ENCODE measurements around the gene PDGFB. TPM values are rescaled to one million over a fixed set of nuclear protein-coding genes. Genes with fewer than 3 reads are reported as not detected.

The PDGFB gene
- total RNA-seq, 1 experiment from 2014 or later = 2.9 TPM

GRCh38 chr22:39229688-39230260 lies 15.0 kb downstream of the PDGFB start:
- H3K27me3 ChIP-seq (ENCODE audit: low read length) = no peaks in the 10 kb centered on the region
- no peaks in the 10 kb centered on the region for H3K9me3 ChIP-seq (ENCODE audit: low read length)
- H3K4me3 ChIP-seq (ENCODE audit: low read length) = no peak overlapping the region
- H3K36me3 ChIP-seq (ENCODE audit: insufficient read depth, low read length) = no peaks in the 10 kb centered on the region
- H4K20me1 ChIP-seq (ENCODE audit: insufficient read depth, low read depth, low read length) = no peaks in the 10 kb centered on the region
- H3K4me2 ChIP-seq (ENCODE audit: low read depth, low read length, poor library complexity, severe bottlenecking) = no peak overlapping the region
- no peak overlapping the region for H2AFZ ChIP-seq (ENCODE audit: low read length)
- H3K9me2 ChIP-seq (replicated peaks; ENCODE audit: insufficient read depth, low read length) = no peaks in the 10 kb centered on the region
- DNase-seq = no peak
- no peak overlapping the region for H3K27ac ChIP-seq (ENCODE audit: low read length)
- H3K79me2 ChIP-seq (ENCODE audit: low read length) = no peaks in the 10 kb centered on the region
- H3K9ac ChIP-seq (ENCODE audit: low read length) = no peak overlapping the region
- no peaks in the 10 kb centered on the region for H3K4me1 ChIP-seq (ENCODE audit: low read length)

GRCh38 chr22:39229075-39229474 lies 15.7 kb downstream of the PDGFB start:
- no peaks in the 10 kb centered on the region for H3K27me3 ChIP-seq (ENCODE audit: low read length)
- no peaks in the 10 kb centered on the region for H3K36me3 ChIP-seq (ENCODE audit: insufficient read depth, low read length)
- H3K79me2 ChIP-seq (ENCODE audit: low read length) = no peaks in the 10 kb centered on the region
- DNase-seq = no peak
- no peaks in the 10 kb centered on the region for H3K9me3 ChIP-seq (ENCODE audit: low read length)
- H3K27ac ChIP-seq (ENCODE audit: low read length) = no peak overlapping the region
- no peaks in the 10 kb centered on the region for H3K9me2 ChIP-seq (replicated peaks; ENCODE audit: insufficient read depth, low read length)
- no peak overlapping the region for H3K4me3 ChIP-seq (ENCODE audit: low read length)
- no peaks in the 10 kb centered on the region for H3K4me1 ChIP-seq (ENCODE audit: low read length)
- H4K20me1 ChIP-seq (ENCODE audit: insufficient read depth, low read depth, low read length) = no peaks in the 10 kb centered on the region
- H3K4me2 ChIP-seq (ENCODE audit: low read depth, low read length, poor library complexity, severe bottlenecking) = no peak overlapping the region
- no peak overlapping the region for H3K9ac ChIP-seq (ENCODE audit: low read length)
- H2AFZ ChIP-seq (ENCODE audit: low read length) = no peak overlapping the region

GRCh38 chr22:39227542-39228272 lies 17.1 kb downstream of the PDGFB start:
- Histone ChIP-seq H3K36me3 (ENCODE audit: insufficient read depth, low read length) (no peaks in the 10 kb centered on the region), H3K9ac (ENCODE audit: low read length) (no peak overlapping the region), H3K27me3 (ENCODE audit: low read length) (no peaks in the 10 kb centered on the region), H2AFZ (ENCODE audit: low read length) (no peak overlapping the region), H3K9me2 (replicated peaks; ENCODE audit: insufficient read depth, low read length) (no peaks in the 10 kb centered on the region), H3K9me3 (ENCODE audit: low read length) (no peaks in the 10 kb centered on the region), H3K79me2 (ENCODE audit: low read length) (no peaks in the 10 kb centered on the region), H4K20me1 (ENCODE audit: insufficient read depth, low read depth, low read length) (no peaks in the 10 kb centered on the region), H3K4me2 (ENCODE audit: low read depth, low read length, poor library complexity, severe bottlenecking) (no peak overlapping the region), H3K4me1 (ENCODE audit: low read length) (no peaks in the 10 kb centered on the region), H3K27ac (ENCODE audit: low read length) (no peak overlapping the region), H3K4me3 (ENCODE audit: low read length) (no peak overlapping the region)
- no peak for DNase-seq

- DNase-seq = no peak
- H3K79me2 ChIP-seq (ENCODE audit: low read length) = no peaks in the 10 kb centered on the region
- H3K4me2 ChIP-seq (ENCODE audit: low read depth, low read length, poor library complexity, severe bottlenecking) = no peak overlapping the region
- H3K27ac ChIP-seq (ENCODE audit: low read length) = no peak overlapping the region
- H3K36me3 ChIP-seq (ENCODE audit: insufficient read depth, low read length) = no peaks in the 10 kb centered on the region
- H3K9me3 ChIP-seq (ENCODE audit: low read length) = no peaks in the 10 kb centered on the region
- no peaks in the 10 kb centered on the region for H3K9me2 ChIP-seq (replicated peaks; ENCODE audit: insufficient read depth, low read length)
- H3K27me3 ChIP-seq (ENCODE audit: low read length) = no peaks in the 10 kb centered on the region
- no peaks in the 10 kb centered on the region for H3K4me1 ChIP-seq (ENCODE audit: low read length)
- H3K4me3 ChIP-seq (ENCODE audit: low read length) = no peak overlapping the region
- H2AFZ ChIP-seq (ENCODE audit: low read length) = no peak overlapping the region
- no peaks in the 10 kb centered on the region for H4K20me1 ChIP-seq (ENCODE audit: insufficient read depth, low read depth, low read length)
- H3K9ac ChIP-seq (ENCODE audit: low read length) = no peak overlapping the region
Observed at GRCh38 chr22:39226353-39226752, 18.4 kb downstream of the PDGFB start.

GRCh38 chr22:39225591-39225990 lies 19.2 kb downstream of the PDGFB start:
- Histone ChIP-seq H3K27ac (ENCODE audit: low read length) (no peak overlapping the region), H2AFZ (ENCODE audit: low read length) (no peak overlapping the region), H3K4me3 (ENCODE audit: low read length) (no peak overlapping the region), H3K79me2 (ENCODE audit: low read length) (no peaks in the 10 kb centered on the region), H3K9me2 (replicated peaks; ENCODE audit: insufficient read depth, low read length) (no peaks in the 10 kb centered on the region), H3K27me3 (ENCODE audit: low read length) (no peaks in the 10 kb centered on the region), H3K4me2 (ENCODE audit: low read depth, low read length, poor library complexity, severe bottlenecking) (no peak overlapping the region), H3K9ac (ENCODE audit: low read length) (no peak overlapping the region), H3K4me1 (ENCODE audit: low read length) (no peaks in the 10 kb centered on the region), H3K36me3 (ENCODE audit: insufficient read depth, low read length) (no peaks in the 10 kb centered on the region), H4K20me1 (ENCODE audit: insufficient read depth, low read depth, low read length) (no peaks in the 10 kb centered on the region), H3K9me3 (ENCODE audit: low read length) (no peaks in the 10 kb centered on the region)
- DNase-seq = no peak

GRCh38 chr22:39224550-39224949 lies 20.2 kb downstream of the PDGFB start:
- no peak for DNase-seq
- H3K4me2 ChIP-seq (ENCODE audit: low read depth, low read length, poor library complexity, severe bottlenecking) = no peak overlapping the region
- no peaks in the 10 kb centered on the region for H3K9me2 ChIP-seq (replicated peaks; ENCODE audit: insufficient read depth, low read length)
- H4K20me1 ChIP-seq (ENCODE audit: insufficient read depth, low read depth, low read length) = no peaks in the 10 kb centered on the region
- no peaks in the 10 kb centered on the region for H3K36me3 ChIP-seq (ENCODE audit: insufficient read depth, low read length)
- H3K79me2 ChIP-seq (ENCODE audit: low read length) = no peaks in the 10 kb centered on the region
- H3K27me3 ChIP-seq (ENCODE audit: low read length) = no peaks in the 10 kb centered on the region
- H3K4me3 ChIP-seq (ENCODE audit: low read length) = no peak overlapping the region
- H3K4me1 ChIP-seq (ENCODE audit: low read length) = no peaks in the 10 kb centered on the region
- H2AFZ ChIP-seq (ENCODE audit: low read length) = no peak overlapping the region
- H3K9me3 ChIP-seq (ENCODE audit: low read length) = no peaks in the 10 kb centered on the region
- no peak overlapping the region for H3K9ac ChIP-seq (ENCODE audit: low read length)
- no peak overlapping the region for H3K27ac ChIP-seq (ENCODE audit: low read length)

GRCh38 chr22:39223091-39223710 lies 21.6 kb downstream of the PDGFB start:
- DNase-seq = no peak
- H3K9me2 ChIP-seq (replicated peaks; ENCODE audit: insufficient read depth, low read length) = no peaks in the 10 kb centered on the region

GRCh38 chr22:39221999-39222686 lies 22.6 kb downstream of the PDGFB start:
- Histone ChIP-seq H3K36me3 (ENCODE audit: insufficient read depth, low read length) (no peaks in the 10 kb centered on the region), H3K27me3 (ENCODE audit: low read length) (no peaks in the 10 kb centered on the region), H3K4me2 (ENCODE audit: low read depth, low read length, poor library complexity, severe bottlenecking) (no peak overlapping the region), H3K9me3 (ENCODE audit: low read length) (no peaks in the 10 kb centered on the region), H3K4me1 (ENCODE audit: low read length) (no peaks in the 10 kb centered on the region), H4K20me1 (ENCODE audit: insufficient read depth, low read depth, low read length) (no peaks in the 10 kb centered on the region), H3K4me3 (ENCODE audit: low read length) (no peak overlapping the region), H3K79me2 (ENCODE audit: low read length) (no peaks in the 10 kb centered on the region), H3K9ac (ENCODE audit: low read length) (no peak overlapping the region), H3K9me2 (replicated peaks; ENCODE audit: insufficient read depth, low read length) (no peaks in the 10 kb centered on the region), H3K27ac (ENCODE audit: low read length) (no peak overlapping the region), H2AFZ (ENCODE audit: low read length) (no peak overlapping the region)
- DNase-seq = no peak

More at GRCh38 chr22:39223091-39223710, 21.6 kb downstream of the PDGFB start:
- Histone ChIP-seq H3K27me3 (ENCODE audit: low read length) (no peaks in the 10 kb centered on the region), H3K9ac (ENCODE audit: low read length) (no peak overlapping the region), H3K4me2 (ENCODE audit: low read depth, low read length, poor library complexity, severe bottlenecking) (no peak overlapping the region), H3K27ac (ENCODE audit: low read length) (no peak overlapping the region), H4K20me1 (ENCODE audit: insufficient read depth, low read depth, low read length) (no peaks in the 10 kb centered on the region), H3K4me1 (ENCODE audit: low read length) (no peaks in the 10 kb centered on the region), H3K9me3 (ENCODE audit: low read length) (no peaks in the 10 kb centered on the region), H3K79me2 (ENCODE audit: low read length) (no peaks in the 10 kb centered on the region), H3K4me3 (ENCODE audit: low read length) (no peak overlapping the region), H3K36me3 (ENCODE audit: insufficient read depth, low read length) (no peaks in the 10 kb centered on the region), H2AFZ (ENCODE audit: low read length) (no peak overlapping the region)

Measured in Karpas-422 (cell line).